B cell (primary cell): Measurements from ENCODE around the gene ZBTB33. TPM values are rescaled to one million over a fixed set of nuclear protein-coding genes. Genes with fewer than 3 reads are reported as not detected.

ENCODE experiments used
- ATAC-seq: fragments of 200-7000 bp; cut with Tn5 transposase; one replicate; pipeline ENCODE4 v1.10.0; 2021; ENCODE audit warnings: low read depth, mild to moderate bottlenecking, moderate number of reproducible peaks, moderate library complexity
- CTCF ChIA-PET: fragments of 350-600 bp; sonication (Branson Sonifier 250); formaldehyde crosslinking; loops from one replicate; lab custom pipeline; 2021; ENCODE audit warnings: antibody characterized with exemption, inconsistent platforms; lab: Charles Lee
- POLR2A ChIA-PET: fragments of 350-600 bp; sonication (Branson Sonifier 250); formaldehyde crosslinking; loops from one replicate; lab custom pipeline; 2021; ENCODE audit warnings: antibody characterized with exemption; lab: Charles Lee
- DNase-seq: peaks from one replicate; pipeline ENCODE4 v3.0.0; 2013
- H2AFZ ChIP-seq: 2 replicates; pipeline ENCODE4 v1.6.1; 2012; ENCODE audit warnings: mild to moderate bottlenecking, low read depth, low read length; ENCODE audit not compliant: insufficient read depth, poor library complexity, severe bottlenecking
- H3K27ac ChIP-seq, 2 donors: 1 replicate in 1 of 2; 2 replicates in 1 of 2; pipeline ENCODE4 v1.5.1; 2012 to 2013; ENCODE audit warnings: low read length in 2 of 2, mild to moderate bottlenecking in 2 of 2, moderate library complexity in 1 of 2
- H3K27me3 ChIP-seq, 4 experiments: fragments of 200-600 bp in 1 of 4; sonication (generic) in 1 of 4; replicated peaks in 1 of 4; 1 replicate in 2 of 4; 2 replicates in 2 of 4; pipeline versions ENCODE4 v1.6.1 to v1.7.0; 2013 to 2016; ENCODE audit warnings: low read length in 3 of 4, mild to moderate bottlenecking in 2 of 4, mixed read lengths in 1 of 4, moderate library complexity in 1 of 4; ENCODE audit not compliant: insufficient read depth in 4 of 4, control insufficient read depth in 3 of 4; ENCODE audit errors: control extremely low read depth in 1 of 4
- H3K36me3 ChIP-seq, 2 experiments: replicated peaks in 1 of 2; 1 replicate in 1 of 2; 2 replicates in 1 of 2; pipeline versions ENCODE4 v1.6.1 to v1.7.1; 2013; ENCODE audit warnings: low read length in 1 of 2; ENCODE audit not compliant: insufficient read depth in 2 of 2, control insufficient read depth in 1 of 2; ENCODE audit errors: control extremely low read depth in 1 of 2, extremely low read depth in 1 of 2
- H3K4me1 ChIP-seq, 2 donors: fragments of 200-600 bp in 1 of 2; sonication (generic) in 1 of 2; 1 replicate in 1 of 2; 2 replicates in 1 of 2; pipeline versions ENCODE4 v1.5.1 to v1.6.1; 2013 to 2017; ENCODE audit warnings: low read length in 2 of 2; ENCODE audit not compliant: control insufficient read depth in 2 of 2, insufficient read depth in 2 of 2
- H3K4me2 ChIP-seq: replicated peaks from 2 replicates; pipeline ENCODE3; 2012; ENCODE audit warnings: mild to moderate bottlenecking, low read depth, low read length; ENCODE audit not compliant: poor library complexity, severe bottlenecking
- H3K4me3 ChIP-seq, 5 experiments: fragments of 200-600 bp in 1 of 5; sonication (generic) in 1 of 5; 1 replicate in 3 of 5; 2 replicates in 2 of 5; pipeline versions ENCODE4 v1.5.1 to v1.7.0; 2011 to 2016; ENCODE audit warnings: low read length in 4 of 5, mild to moderate bottlenecking in 4 of 5, low read depth in 2 of 5, control low read depth in 1 of 5, moderate library complexity in 1 of 5; ENCODE audit not compliant: insufficient read depth in 1 of 5; ENCODE audit errors: control extremely low read depth in 1 of 5, extremely low read depth in 1 of 5
- H3K79me2 ChIP-seq: fragments of 200-600 bp; sonication (generic); one replicate; pipeline ENCODE4 v1.6.0; 2016; ENCODE audit warnings: low read length; ENCODE audit not compliant: control insufficient read depth, insufficient read depth
- H3K9ac ChIP-seq: fragments of 200-600 bp; sonication (generic); 2 replicates; pipeline ENCODE4 v1.6.1; 2017; ENCODE audit warnings: mild to moderate bottlenecking, low read length, moderate library complexity
- H3K9me3 ChIP-seq, 3 donors: one replicate each; pipeline versions ENCODE4 v1.6.1 to v1.7.1; 2013; ENCODE audit warnings: low read length in 2 of 3; ENCODE audit not compliant: control insufficient read depth in 2 of 3, insufficient read depth in 1 of 3; ENCODE audit errors: control extremely low read depth in 1 of 3
- H4K20me1 ChIP-seq: 2 replicates; pipeline ENCODE4 v1.6.0; 2012; ENCODE audit warnings: mild to moderate bottlenecking, low read length; ENCODE audit not compliant: insufficient read depth, control insufficient read depth, poor library complexity, severe bottlenecking
- H3K27ac Mint-ChIP-seq: one replicate; pipeline ENCODE4 v1.8.0; 2021; ENCODE audit warnings: mixed read lengths
- H3K27me3 Mint-ChIP-seq: one replicate; pipeline ENCODE4 v1.8.0; 2021; ENCODE audit warnings: mixed read lengths
- H3K4me1 Mint-ChIP-seq: one replicate; pipeline ENCODE4 v1.8.0; 2021; ENCODE audit warnings: mixed read lengths
- H3K4me3 Mint-ChIP-seq: one replicate; pipeline ENCODE4 v1.8.0; 2021; ENCODE audit warnings: mixed read lengths
- H3K9me3 Mint-ChIP-seq: one replicate; pipeline ENCODE4 v1.8.0; 2022; ENCODE audit warnings: mixed read lengths; ENCODE audit not compliant: insufficient read depth
- CTCF ChIP-seq: fragments of 200-600 bp; IDR thresholded peaks from one replicate; pipeline ENCODE4 v1.8.0; 2022; ENCODE audit warnings: antibody characterized with exemption, mild to moderate bottlenecking
- EZH2 ChIP-seq: IDR thresholded peaks from 2 replicates; pipeline ENCODE4 v1.6.1; 2012; ENCODE audit warnings: borderline replicate concordance, low read depth, mild to moderate bottlenecking, moderate library complexity, low read length; ENCODE audit not compliant: insufficient read depth, poor library complexity, severe bottlenecking
- WGBS: methylation state at CpG from one replicate; pipeline ENCODE4 v1.1.5; 2013; ENCODE audit warnings: missing lambda C conversion rate; ENCODE audit not compliant: insufficient coverage; 5-methylcytosine and 5-hydroxymethylcytosine counted together
- intact Hi-C: fragments of 100-400 bp; cut with micrococcal nuclease; formaldehyde crosslinking; loops from one replicate; pipeline ENCODE4 v1.10.0; 2022
- polyA plus RNA-seq: library from polyadenylated mRNA; depleted of rRNA; stranded (reverse); fragments of >200 nt; gene quantifications from 2 replicates; pipeline ENCODE4 v1.2.3, GENCODE V29; 2012
- total RNA-seq, 2 donors: library from RNA; stranded (reverse); fragments of 120-200 nt in 1 of 2; gene quantifications; 1 replicate in 1 of 2; 2 replicates in 1 of 2; pipeline versions ENCODE4 v1.2.3 to v1.2.4, GENCODE V29; 2013 to 2022

Gene ZBTB33
- total and polyA plus RNA-seq, 2 donors (not counting 1 experiment from before 2014, with no cell fraction given) = 4.6 to 21.6 TPM

GRCh38 chrX:120235284-120235683, 15.3 kb upstream of the ZBTB33 start:
- no peak overlapping the region for H2AFZ ChIP-seq

More at GRCh38 chrX:120235284-120235683, 15.3 kb upstream of the ZBTB33 start:
- Histone ChIP-seq H3K9ac (no peak overlapping the region), H3K27me3 (no peaks in the 10 kb centered on the region), H3K27ac (no peak overlapping the region), H4K20me1 (no peaks in the 10 kb centered on the region), H3K4me2 (no peak overlapping the region), H3K36me3 (peaks cover 0 to 3% of the 10 kb centered on the region in 2 experiments), H3K4me1 (no peaks in the 10 kb centered on the region), H3K9me3 (no peaks in the 10 kb centered on the region), H3K4me3 (no peak overlapping the region), H3K79me2 (no peaks in the 10 kb centered on the region)
- DNase-seq = no peak
- Mint-ChIP-seq H3K4me3 (no peak overlapping the region), H3K9me3 (no peaks in the 10 kb centered on the region), H3K4me1 (no peaks in the 10 kb centered on the region), H3K27ac (no peak overlapping the region), H3K27me3 (no peaks in the 10 kb centered on the region)
- TF ChIP-seq CTCF (no peak), EZH2 (no peak)
- POLR2A ChIA-PET = no interaction called here
- ATAC-seq = no peak
- WGBS = no CpG with 5 or more reads among the region's 6 CpGs
- CTCF ChIA-PET = no interaction called here
- intact Hi-C loops = no loop called here
